ENCODE results near the gene PRDX5.

GRCh38 chr11:64276653-64277431 lies 41.1 kb upstream of the PRDX5 start:
- TF ChIP-seq CTCF (conservative IDR thresholded peaks at IDR 0.05; ENCODE audit: low read depth, low read length) = no peak
- no peak for TF ChIP-seq EZH2 (IDR thresholded peaks at IDR 0.05; ENCODE audit: borderline replicate concordance, low read depth, low read length, poor library complexity, severe bottlenecking)
